Activated effector memory CD4-positive, alpha-beta T cell treated with anti-CD3 and anti-CD28 coated beads, Interleukin-2, amount 50 U/mL, for 16 hours (primary cell): Measurements from ENCODE around the gene SULT1E1.

Source experiments
- DNase-seq: peaks from one replicate; pipeline ENCODE4 v3.0.0-alpha.2; 2020

Gene SULT1E1, protein sequence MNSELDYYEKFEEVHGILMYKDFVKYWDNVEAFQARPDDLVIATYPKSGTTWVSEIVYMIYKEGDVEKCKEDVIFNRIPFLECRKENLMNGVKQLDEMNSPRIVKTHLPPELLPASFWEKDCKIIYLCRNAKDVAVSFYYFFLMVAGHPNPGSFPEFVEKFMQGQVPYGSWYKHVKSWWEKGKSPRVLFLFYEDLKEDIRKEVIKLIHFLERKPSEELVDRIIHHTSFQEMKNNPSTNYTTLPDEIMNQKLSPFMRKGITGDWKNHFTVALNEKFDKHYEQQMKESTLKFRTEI

DNA sequence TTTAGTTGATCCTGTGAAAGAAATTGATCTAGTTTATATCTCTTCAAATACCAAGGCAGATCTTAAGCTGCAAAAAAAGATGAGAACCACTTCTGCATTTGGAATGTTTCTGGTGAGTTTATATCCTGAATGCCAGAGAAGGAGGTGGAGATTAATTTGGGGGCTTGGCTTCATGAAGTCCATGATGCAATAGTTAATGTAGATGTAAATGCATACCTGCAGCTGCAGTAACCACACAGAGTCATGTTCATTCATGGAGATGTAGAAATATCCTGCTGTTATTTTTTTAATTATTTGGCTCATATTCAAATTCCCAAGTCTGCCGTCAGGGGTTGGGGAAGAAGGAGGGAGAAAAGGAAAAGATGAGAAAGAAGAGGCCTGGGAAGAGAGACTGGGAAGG, at the start of gene SULT1E1:
TSS of gene SULT1E1 (minus strand) at position 94 of the 400 bp plus-strand sequence. CDS start 2,501 bp downstream, outside the sequence.
- DNase-seq, result no peak

DNA sequence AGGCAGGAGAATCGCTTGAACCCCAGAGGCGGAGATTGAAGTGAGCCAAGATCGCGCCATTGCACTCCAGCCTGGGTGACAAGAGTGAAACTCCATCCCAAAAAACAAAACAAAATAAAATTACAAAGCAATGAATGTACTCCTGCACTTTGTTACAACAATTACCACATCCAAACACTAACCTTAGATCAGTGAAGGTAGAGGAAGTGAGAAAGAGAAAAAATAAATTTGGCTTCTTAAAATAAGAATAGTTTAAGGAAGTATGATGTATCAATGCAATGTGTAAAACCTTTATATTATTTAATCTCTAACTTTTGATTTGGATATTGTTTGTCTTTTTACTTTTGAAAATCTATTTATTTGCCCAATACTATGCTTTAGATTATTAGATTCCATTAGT, 49.2 kb upstream of the SULT1E1 start:
- DNase-seq, result no peak

DNA sequence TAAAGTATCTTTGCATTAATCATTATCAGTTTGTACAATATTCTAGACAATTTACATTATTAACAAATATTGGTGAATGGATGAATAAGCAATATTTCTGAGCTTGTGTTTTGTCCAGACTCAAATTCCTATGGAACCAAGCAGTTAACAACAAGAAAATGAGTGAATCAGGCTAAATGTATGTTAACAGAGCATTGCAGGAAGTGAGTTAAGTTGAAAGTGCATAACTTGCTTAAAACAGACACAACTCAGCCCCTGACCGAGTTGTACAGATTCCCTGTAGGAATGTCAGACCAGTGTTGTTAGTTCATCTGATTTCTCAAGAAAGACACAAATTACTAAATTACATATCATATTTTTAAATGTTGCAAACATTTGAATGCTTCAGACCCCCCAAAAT, 47.2 kb upstream of the SULT1E1 start:
- no peak for DNase-seq

DNA sequence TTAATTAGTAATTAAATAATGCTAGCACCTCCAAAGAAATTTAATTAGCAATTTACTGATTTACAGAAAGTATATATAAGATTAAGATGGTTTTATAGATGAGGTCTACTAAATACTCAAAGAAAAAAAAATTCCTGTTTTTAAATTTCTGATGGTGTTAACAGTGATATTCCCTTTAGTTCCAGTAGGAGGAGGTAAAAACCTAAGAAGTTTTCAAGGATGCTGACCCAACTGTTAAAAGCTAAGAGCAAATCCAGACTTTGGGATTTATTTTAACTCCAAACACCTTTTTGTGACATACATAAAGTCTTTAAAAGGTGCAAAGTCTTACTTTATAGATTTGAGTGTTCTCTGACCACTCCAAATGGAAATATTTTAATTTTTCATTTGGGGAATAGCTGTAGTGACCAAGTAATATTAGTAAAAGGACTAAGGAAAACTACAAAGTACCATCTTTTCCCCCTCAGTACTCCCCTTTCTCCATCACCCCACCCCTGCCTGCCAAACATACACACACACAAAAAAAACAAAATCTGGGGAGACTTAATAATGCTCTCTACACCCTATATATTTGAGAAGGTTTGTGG, 36.7 kb upstream of the SULT1E1 start:
- no peak for DNase-seq

DNA sequence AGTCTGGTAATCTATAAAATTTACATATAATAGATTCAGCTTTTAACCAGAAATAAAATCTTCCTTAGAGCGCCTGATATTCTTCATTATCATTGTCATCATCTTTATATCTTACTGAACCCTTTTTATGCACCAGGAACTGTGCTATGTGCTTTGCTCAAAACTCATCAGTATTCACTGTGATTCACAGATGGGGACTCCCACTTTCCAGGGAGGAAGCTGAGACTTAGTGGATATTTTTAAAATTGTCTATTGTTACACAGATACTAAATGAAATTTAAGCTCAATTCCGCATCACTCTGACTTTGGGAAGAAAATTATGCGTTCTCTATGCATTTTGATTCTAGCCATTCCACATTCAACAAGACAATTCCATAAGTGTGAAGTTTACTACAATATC, 34.8 kb upstream of the SULT1E1 start:
- DNase-seq, result no peak

DNA sequence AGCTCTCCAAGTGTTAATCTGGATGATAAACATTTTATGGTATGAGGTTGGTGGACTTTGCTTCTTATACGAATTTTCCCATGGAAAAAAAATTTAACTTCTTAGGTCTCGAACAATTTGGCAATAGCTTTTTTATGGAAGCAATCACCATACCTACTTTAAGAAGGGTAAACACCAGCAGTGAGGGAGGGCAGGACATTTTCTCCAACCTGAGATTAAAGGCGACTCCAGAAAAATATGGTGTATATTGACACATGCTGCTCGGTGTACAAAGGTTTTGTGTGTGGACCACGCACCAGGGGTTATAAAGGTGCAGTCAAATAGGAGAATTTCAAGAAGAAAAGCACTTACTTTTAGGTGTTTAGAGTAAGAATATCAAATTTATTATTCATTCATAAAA, 34.2 kb upstream of the SULT1E1 start:
- no peak for DNase-seq

DNA sequence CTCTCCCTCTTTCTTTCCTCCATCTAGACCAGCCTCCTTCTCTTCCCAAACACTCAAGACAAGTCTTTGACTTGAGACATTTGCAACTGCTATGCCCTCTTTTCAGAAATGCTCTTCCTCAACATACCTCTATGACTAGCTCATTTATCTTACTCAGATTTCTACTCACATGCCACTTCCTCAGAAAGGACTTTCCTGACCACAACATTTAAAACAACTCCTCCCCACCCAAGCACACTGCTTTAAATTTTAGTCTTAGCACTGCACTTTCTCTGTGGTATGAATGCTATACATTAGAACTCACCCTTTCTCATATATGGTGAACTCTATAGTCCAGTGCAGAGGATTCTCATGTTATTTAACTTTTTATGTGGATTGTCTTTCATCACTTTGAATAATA, 28.4 kb upstream of the SULT1E1 start:
- no peak for DNase-seq

DNA sequence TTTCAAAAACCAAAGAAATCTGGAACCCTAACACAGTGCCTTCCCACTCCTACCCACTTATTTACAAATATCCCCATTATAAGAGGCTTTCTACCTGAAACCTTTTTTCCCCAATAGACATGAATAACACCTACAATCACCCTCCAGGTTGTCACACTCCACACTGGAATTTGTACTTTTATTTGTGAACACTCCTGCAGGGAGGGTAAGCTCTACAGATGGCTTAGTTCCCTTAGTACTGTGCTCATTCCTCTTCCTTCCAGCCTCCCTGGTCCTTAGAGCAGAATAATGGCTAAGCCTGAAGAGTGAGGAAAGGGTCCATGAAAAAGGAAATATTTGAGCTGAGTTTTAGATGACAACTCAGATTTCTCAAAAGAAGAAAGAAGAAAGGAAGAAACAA, 22.2 kb upstream of the SULT1E1 start:
- DNase-seq, result no peak

DNA sequence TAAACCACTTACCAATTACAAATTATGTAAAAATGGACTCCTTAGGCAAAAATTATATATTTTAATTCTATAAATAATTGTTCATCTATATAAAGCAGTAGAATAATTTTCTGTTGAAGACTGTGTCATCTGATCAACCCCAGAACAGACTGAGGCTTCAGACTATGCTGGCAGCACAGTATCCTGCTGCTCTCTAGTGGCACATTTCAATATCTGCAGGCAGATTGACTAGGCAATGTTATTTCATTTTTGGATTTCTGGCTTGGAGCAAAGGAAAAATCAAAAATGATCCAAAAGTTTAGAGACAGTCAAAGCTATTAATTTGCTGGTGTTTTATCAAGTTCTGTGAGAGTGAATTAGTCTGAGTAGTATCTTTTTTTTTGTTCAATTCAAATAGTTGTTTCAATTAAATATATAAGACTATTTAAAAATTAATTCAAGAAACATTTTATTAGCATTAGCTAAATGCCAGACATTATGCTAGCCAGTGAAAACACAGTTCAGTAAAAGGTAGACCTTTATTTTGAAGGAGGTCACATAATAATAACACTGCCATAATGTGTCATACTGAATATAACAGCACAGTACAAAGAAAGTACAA, 21.3 kb upstream of the SULT1E1 start:
- no peak for DNase-seq

DNA sequence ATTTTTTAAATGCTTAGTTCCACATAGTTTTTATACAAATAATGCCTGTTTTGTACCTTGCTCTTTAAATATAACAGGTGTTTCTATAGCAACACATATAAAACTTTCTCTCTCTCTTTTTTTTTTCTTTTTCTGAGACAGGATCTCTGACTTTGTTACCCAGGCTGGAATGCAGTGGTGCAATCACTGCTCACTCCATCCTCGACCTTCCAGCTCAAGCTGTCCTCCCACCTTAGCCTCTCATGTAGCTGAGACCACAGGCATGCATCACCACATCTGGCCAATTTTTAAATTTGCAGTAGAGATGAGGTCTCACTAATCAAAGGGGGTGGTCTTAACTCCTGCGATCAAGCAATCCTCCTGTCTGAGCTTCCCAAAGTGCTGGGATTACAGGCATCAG, 18.3 kb upstream of the SULT1E1 start:
- no peak for DNase-seq

DNA sequence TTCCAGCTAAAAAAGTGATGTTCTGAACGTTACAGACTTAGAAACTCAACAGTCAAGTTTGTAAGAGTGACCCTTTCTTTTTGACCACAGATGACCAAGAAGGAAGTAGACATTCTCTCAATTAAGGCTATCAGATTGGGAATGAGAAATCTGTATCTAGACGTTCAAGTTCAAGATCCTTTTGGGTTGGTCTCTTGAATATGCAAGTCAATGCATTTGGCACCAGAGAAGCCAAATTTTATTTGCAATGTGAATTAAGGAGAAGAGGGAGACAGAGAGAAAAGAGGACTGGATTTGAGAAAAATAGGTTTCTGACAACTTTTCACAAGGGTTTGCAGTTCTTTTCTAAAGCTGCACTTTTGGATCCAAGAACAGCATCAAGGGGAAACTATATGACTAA, 17.5 kb upstream of the SULT1E1 start:
- DNase-seq, result no peak

DNA sequence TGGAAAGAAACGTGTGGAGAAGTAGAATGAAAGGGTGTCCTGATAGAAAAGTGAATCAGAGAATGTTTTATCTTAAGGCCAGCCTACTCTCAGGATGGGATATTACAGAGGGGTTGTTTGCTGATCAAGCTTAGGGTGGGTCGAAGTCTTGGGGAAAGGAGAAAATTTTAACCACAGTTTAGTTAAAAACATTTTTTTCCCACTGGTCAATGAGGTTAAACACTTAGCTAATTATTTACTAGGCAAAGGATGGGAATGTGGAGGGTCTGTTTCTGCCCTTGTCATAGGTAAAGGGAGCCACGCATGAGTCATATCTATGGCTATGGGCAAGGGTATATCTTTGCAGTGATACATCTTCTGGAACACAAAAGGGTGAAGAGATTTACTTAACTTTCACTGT, 16.1 kb upstream of the SULT1E1 start:
- DNase-seq, result no peak

DNA sequence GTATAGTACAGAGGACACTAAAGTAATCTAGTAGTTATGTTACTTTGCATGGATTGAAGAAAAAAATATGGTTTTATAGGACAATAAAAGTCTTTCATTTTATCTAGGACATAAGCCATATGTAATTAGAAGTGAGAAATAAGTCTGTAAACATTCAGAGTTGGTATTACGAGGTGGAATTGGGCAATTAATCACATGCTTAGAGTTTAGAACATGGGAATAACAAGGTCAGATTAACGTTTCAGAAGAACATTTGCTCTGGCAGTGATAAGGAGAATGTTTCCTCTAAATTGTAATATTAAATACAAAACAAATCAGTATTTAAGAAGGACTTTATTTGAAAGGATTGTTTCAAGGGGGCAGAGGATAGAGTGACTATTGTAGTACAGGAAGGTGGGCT, 15.6 kb upstream of the SULT1E1 start:
- DNase-seq, result no peak

DNA sequence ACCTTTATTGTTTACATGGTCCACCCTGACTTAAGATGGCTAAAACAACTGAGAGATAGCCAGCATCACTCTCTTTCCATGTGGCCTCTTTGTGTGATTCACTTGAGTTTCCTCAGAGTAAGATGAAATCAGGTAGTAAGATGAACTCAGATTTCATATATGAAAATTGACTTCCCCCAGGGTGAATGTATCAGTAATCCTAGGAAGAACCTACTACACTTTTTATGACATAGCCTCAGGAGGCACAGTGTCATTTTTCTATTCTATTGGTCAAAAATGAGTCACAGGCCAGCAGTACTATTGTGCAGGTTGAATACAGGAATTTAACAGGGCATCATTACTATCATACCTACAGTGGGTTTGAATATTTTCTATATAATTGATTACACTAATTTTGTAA, 14.6 kb upstream of the SULT1E1 start:
- DNase-seq, result no peak

DNA sequence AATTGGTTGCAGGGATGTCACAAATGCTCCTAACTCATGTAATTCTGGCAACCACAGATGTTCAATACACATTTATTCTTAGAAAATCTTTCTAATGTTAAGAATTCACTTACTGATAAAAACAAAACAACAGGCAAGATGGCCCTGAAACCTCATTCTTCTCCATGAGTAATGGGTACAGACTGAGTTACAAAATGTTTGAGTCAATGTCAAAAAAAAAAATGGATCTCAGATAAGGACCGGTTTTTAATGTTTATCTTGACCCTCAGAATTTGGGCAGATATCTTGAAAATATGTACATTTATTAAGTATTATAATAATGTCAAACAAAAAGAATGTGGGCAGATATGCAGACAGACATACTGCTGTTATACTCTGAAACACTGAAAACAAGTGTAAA, 1.8 kb upstream of the SULT1E1 start:
- DNase-seq, result no peak

DNA sequence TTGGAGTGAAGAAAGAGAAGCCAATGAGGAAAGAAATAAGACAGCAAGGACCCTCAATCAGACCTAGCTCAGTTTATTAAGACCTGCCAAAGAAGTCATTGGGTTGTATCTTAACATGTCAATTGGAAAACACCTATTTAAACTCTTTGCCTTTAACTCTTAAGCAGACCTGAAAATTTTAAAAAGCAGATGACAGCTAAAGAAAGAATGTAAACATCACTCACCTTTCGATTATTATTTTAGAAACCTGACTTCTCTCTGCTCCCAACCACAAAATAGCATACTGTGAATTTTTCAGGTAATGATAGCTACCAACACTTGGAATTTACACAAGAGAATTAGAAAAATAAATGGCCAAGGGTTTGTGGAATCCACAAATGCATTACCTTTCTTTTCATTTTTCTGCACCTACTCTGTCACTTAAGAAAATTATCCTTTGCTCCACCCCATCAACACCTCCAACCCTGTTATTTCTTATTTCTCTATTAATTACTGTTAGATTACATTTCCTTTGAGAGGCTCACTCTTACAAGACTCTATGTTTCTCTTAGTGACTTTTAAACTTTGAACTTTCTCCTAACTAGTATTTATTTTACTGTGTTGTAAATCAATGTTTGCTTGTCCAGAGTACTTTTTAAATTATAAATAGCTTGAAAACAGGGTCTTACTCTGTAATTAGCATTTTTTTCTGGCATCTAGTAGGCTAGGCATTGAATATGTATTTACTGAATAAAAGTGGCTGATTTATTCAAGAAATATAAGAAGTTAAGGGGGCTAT, 765 bp upstream of the SULT1E1 start:
- DNase-seq, result no peak

DNA sequence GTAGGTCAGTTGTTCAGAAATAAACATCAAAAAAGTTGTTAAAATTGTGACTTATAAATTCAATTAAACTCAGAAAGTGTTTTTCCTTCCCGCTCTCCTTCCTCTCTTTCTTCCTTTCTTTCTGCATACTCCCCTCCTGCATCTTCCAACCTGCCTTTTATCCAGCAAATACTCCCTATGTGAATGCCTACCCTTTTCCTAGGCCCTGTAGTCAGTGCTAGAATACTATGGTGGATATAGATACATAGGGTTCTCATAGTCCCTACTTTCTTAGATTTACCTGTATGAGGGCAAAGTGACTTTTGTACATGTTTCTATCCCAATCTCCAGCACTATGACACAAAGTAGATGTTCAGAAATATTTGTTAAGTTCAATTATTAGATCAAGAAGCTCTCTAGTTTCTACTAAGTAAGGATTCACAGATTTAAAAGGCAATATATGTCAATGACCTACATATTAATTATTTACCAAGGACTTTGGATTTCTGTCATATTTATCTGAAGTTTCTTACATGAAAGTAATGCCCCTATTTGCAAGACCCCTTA, 732 bp downstream of the SULT1E1 start:
- DNase-seq, result no peak

DNA sequence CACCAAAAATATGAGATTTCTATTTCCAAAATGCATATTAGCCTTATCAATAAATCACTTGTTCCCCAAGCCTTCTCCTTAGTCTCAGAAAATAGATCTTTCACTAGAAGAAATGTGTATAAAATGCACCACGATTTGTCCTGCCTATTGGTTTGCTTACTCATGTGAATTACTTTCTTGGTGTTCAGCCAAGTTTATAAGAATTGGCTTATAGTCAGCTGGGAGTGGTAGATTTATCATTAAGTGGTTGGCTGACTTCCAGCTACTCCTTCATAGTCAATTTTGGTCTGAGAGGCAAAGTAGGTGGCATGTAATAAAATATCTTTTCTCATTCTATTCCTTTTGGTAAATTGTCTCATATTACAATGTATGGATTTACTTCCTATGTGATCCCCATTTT, 1.3 kb downstream of the SULT1E1 start:
- no peak for DNase-seq

DNA sequence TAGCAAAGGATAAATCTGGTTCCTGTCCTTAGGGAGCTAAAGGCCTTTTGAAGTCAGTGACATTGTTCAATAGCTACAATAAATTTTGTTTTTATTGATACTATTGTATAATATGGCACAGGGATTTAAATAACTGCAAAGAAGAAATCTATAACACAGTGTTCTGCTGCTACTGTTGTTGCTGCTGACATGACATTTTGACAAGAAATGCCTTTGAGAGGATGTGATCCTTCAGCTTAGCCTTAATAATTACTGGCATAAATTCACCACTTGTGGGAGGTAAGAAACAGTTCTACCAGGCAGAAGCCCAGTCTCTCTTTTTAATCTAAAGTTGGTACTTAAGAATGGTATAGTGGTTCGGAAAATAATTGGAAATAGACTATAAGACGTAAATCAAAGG, 4.1 kb downstream of the SULT1E1 start:
- no peak for DNase-seq

DNA sequence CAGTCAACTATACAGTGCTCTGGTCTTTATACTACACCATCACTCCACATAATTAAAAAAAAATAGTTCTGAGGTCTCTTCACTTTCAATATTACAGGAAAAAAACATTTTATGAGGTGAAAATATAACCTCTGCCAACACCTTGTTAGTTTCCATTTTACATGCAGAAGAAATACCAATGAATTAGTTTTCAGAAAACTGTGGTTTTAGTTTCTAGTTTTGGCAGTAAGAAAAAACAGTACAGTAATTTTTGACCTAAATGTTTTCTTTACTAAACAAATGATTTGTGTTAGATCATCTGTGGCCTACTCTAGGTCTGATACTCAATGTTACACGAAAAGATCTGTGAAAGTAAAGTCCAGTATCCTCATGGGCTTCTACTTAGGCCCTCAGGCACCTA, 10.0 kb downstream of the SULT1E1 start:
- DNase-seq, result no peak

DNA sequence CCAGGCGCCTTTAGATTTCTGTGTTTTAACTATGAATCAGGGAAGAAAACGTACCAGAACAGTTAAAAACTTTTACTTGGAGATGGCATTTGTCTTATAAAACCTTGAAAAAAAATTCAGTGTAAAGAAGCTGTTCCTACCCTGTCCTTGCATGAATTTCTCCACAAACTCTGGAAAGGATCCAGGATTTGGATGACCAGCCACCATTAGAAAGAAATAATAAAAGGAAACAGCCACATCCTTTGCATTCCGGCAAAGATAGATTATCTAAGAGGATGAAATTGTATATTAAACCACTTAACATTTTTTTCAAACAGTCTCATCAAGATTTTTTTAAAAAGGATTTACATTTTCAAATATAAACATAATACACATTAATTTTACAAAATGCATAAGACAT, 10.6 kb downstream of the SULT1E1 start:
- no peak for DNase-seq

DNA sequence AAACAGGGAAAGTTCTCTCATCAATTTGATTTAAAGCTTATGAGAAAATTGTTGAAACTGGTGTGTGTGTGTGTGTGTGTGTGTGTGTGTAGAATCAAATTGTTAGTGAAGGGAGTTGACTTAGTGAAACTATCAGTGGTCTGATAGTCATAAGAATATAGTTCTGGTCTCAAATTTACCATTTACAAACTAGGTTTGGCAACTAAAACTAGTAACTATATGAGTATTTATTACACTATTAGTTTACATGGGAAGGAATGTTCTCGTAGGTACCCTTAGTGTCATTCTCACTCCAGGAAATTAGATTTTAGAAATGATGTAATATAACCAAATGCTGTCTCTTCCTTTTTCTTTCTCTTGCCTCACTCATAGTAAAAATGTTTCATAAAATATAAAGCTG, 11.9 kb downstream of the SULT1E1 start:
- no peak for DNase-seq

DNA sequence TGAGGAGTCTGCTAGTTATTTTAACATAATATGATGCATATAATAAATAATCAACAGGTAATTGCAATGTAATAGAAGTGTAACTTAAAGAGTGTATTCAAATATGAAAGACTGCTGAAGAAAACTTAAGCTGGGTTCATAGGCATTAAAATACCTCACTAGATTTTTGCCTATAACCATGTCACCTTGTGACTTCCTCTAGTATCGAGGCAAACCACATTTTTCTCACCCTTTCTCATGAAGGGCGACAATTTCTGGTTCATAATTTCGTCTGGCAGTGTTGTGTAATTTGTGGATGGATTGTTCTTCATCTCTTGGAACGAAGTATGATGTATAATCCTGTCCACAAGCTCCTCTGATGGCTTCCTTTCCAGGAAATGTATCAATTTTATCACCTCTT, 16.0 kb downstream of the SULT1E1 start:
- no peak for DNase-seq

DNA sequence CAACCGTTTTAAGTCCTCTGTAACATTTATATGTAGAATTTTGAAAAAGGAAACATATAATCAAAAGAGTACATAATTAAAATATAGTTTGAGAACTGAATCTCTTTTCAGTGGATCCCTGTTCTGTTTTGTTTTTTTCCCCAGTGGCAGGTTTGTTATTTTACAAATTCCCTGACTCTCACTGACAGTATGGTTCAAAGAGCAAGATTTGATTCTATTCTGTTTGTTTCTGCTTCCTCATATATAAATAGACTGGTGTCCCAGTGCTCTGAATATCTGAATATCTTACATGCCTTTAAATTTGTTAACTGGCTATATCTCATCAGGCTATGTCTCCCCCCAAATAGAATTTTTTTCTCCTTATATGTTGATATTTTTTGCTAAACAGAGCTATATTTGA, 16.6 kb downstream of the SULT1E1 start:
- no peak for DNase-seq
